ENCODE results near the gene WBP2NL.

DNA sequence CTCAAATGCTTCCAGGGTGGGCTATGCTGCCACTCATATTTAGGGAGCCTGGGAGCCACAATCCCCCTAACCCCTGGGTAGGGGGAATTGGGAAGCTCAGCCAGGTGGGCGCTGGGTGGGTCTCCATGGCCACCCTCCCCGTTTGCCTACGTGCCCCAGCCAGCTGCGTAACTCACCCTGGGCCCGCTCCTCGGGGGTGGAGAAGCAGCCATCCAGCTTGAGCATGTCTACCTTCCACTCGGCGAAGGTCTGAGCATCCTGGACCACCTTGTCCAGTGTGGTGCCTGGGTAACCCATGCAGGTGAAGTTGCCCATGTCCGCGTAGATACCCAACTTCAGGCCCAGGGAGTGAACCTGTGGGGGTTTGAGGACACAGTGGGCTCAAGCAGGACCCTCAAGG lies 68.3 kb downstream of the WBP2NL start:
- TF ChIP-seq TARDBP (IDR thresholded peaks at IDR 0.05) (no peak), BHLHE40 (IDR thresholded peaks at IDR 0.05; ENCODE audit: borderline replicate concordance) (no peak), FOXA1 (IDR thresholded peaks at IDR 0.05) (no peak), SP1 (IDR thresholded peaks at IDR 0.05) (no peak), FOXM1 (IDR thresholded peaks at IDR 0.05; ENCODE audit: borderline replicate concordance) (no peak), NFRKB (IDR thresholded peaks at IDR 0.05) (no peak), ELF4 (IDR thresholded peaks at IDR 0.05) (no peak), ZNF384 (IDR thresholded peaks at IDR 0.05) (no peak), LEF1 (IDR thresholded peaks at IDR 0.05; ENCODE audit: borderline replicate concordance) (no peak), FOXK2 (IDR thresholded peaks at IDR 0.05) (no peak)
